ENCODE measurements around the gene SLC24A4. TPM values are rescaled to one million over a fixed set of nuclear protein-coding genes. Genes with fewer than 3 reads are reported as not detected.

The SLC24A4 gene
- total and polyA plus RNA-seq, 2 of the 4 experiments (the other 2 are of a cell fraction) = not detected

GRCh38 chr14:92325835-92326234 is 2.9 kb downstream of the SLC24A4 start:
- Histone ChIP-seq H4K20me1 (ENCODE audit: insufficient read depth, low read length) (no peaks in the 10 kb centered on the region), H3K27ac (ENCODE audit: insufficient read depth, low read length) (no peak overlapping the region), H2BK20ac (ENCODE audit: low read depth, low read length) (no peak overlapping the region), H3K36me3 (ENCODE audit: control insufficient read depth, insufficient read depth, low read length) (no peaks in the 10 kb centered on the region), H3K4ac (ENCODE audit: low read depth, low read length) (no peak overlapping the region), H4K91ac (ENCODE audit: insufficient read depth, low read depth, low read length) (no peak overlapping the region), H3K9me1 (ENCODE audit: insufficient read depth, low read length) (no peaks in the 10 kb centered on the region), H3K9ac (ENCODE audit: low read depth, low read length) (no peak overlapping the region), H3K4me2 (ENCODE audit: low read depth, low read length) (no peak overlapping the region), H2BK15ac (ENCODE audit: low read depth, low read length) (no peak overlapping the region), H4K5ac (ENCODE audit: low read depth, low read length) (no peak overlapping the region), H4K8ac (ENCODE audit: low read depth in 2 of 2, low read length in 2 of 2) (no peak overlapping the region), H2AK9ac (replicated peaks; ENCODE audit: low read depth, low read length, poor library complexity) (no peak overlapping the region), H2BK5ac (ENCODE audit: low read depth, low read length, poor library complexity, severe bottlenecking) (no peak overlapping the region), H3K18ac (ENCODE audit: low read depth, low read length) (no peak overlapping the region), H3K23ac (ENCODE audit: low read depth, low read length) (no peak overlapping the region), H3K4me1 (ENCODE audit: control insufficient read depth, insufficient read depth, low read length) (no peaks in the 10 kb centered on the region), H2BK120ac (ENCODE audit: low read depth, low read length) (no peak overlapping the region), H3K27me3 (ENCODE audit: control insufficient read depth, insufficient read depth, low read length) (peaks cover 74% of the 10 kb centered on the region), H2AK5ac (ENCODE audit: low read depth, low read length) (no peak overlapping the region), H3K9me3 (ENCODE audit: control insufficient read depth, insufficient read depth, low read length) (no peaks in the 10 kb centered on the region), H3K4me3 (ENCODE audit: insufficient read depth, low read depth, low read length) (no peak overlapping the region), H2AFZ (replicated peaks; ENCODE audit: low read length, poor library complexity) (no peak overlapping the region), H3K79me1 (ENCODE audit: low read depth in 1 of 2, low read length in 2 of 2) (no peaks in the 10 kb centered on the region), H3K14ac (replicated peaks; ENCODE audit: low read depth, low read length) (no peak overlapping the region), H3K56ac (ENCODE audit: extremely low read depth, insufficient read depth, low read length) (no peak overlapping the region)
- no peak for TF ChIP-seq RCOR1 (IDR thresholded peaks at IDR 0.05; ENCODE audit: insufficient replicate concordance, low read length)
- no peak for TF ChIP-seq MAFK (IDR thresholded peaks at IDR 0.05; ENCODE audit: low read depth, low read length)
- TF ChIP-seq CEBPB (IDR thresholded peaks at IDR 0.05; ENCODE audit: low read depth, low read length) = no peak
- TF ChIP-seq RAD21 (IDR thresholded peaks at IDR 0.05; ENCODE audit: low read length) = no peak
- TF ChIP-seq POLR2A (IDR thresholded peaks at IDR 0.05; ENCODE audit: low read depth, low read length) = no peak
- TF ChIP-seq FOS (IDR thresholded peaks at IDR 0.05; ENCODE audit: low read depth, low read length) = no peak
- no peak for TF ChIP-seq CTCF (conservative IDR thresholded peaks at IDR 0.05; ENCODE audit: low read depth, low read length)
- intact Hi-C loops (cut with micrococcal nuclease) (no loop called here), dilution Hi-C loops (cut with HindIII; ENCODE audit: low sequenced_read_pairs, unreplicated experiment) (no loop called here), in situ Hi-C loops (cut with MboI; ENCODE audit: low sequenced_read_pairs) (no loop called here)
- DNase-seq (no peak), ATAC-seq (ENCODE audit: low read depth) (no peak)
- no TSS peak for BruUV-seq (replicated peaks)
- CTCF ChIA-PET = no interaction called here
- 84% methylated on average over 2 of the region's 4 CpGs; no CpG with 5 or more reads in 1 of the 2 experiments for WGBS, 2 experiments (ENCODE audit: extremely low coverage in 2 of 2, insufficient read length in 1 of 2)
- POLR2A ChIA-PET (ENCODE audit: unreplicated experiment) = no interaction called here

All from IMR-90 (cell line).